ENCODE measurements around the gene L1TD1.
"Not testable (repeated sequence)": the region's sequence is repeated elsewhere in the genome, so short reads cannot be mapped to it uniquely, and the experiment has no call there.

Gene L1TD1

GRCh38 chr1:62237950-62238374 lies 43.3 kb downstream of the L1TD1 start:
- DNase-seq, result no peak

- no peak for DNase-seq
These were observed 43.9 kb downstream of the L1TD1 start for GRCh38 chr1:62238507-62238906.

GRCh38 chr1:62239652-62240403 lies 45.2 kb downstream of the L1TD1 start:
- not testable (repeated sequence) for DNase-seq

GRCh38 chr1:62240651-62241370 lies 46.2 kb downstream of the L1TD1 start:
- no peak for DNase-seq

- DNase-seq, result no peak
These were observed 46.9 kb downstream of the L1TD1 start for GRCh38 chr1:62241371-62242131.

- DNase-seq, result not testable (repeated sequence)
These were observed 49.7 kb downstream of the L1TD1 start for GRCh38 chr1:62244380-62244779.

GRCh38 chr1:62245201-62245600 lies 50.6 kb downstream of the L1TD1 start:
- DNase-seq, result no peak

- DNase-seq, result no peak
These were observed 52.9 kb downstream of the L1TD1 start for GRCh38 chr1:62247391-62248168.

- DNase-seq, result no peak
These were observed 55.6 kb downstream of the L1TD1 start for GRCh38 chr1:62250126-62250726.

- no peak for DNase-seq
These were observed 64.9 kb downstream of the L1TD1 start for GRCh38 chr1:62259551-62259950.

GRCh38 chr1:62260688-62261087 lies 66.0 kb downstream of the L1TD1 start:
- DNase-seq, result no peak

Measured in CD4-positive, alpha-beta T cell treated with Interleukin-1 beta for 1 hour (primary cell).